Dendritic cell treated with granulocyte-macrophage colony-stimulating factor and Interleukin-4, amounts not matched to agents 40 ng/mL and 50 ng/mL, for 4 days (primary cell): ENCODE measurements around the gene ERMAP.

ENCODE experiments used
- H3K27ac Mint-ChIP-seq: one replicate; pipeline ENCODE4 v1.8.0; 2022; ENCODE audit warnings: mild to moderate bottlenecking, mixed read lengths
- H3K27me3 Mint-ChIP-seq: one replicate; pipeline ENCODE4 v1.8.0; 2022; ENCODE audit warnings: mild to moderate bottlenecking, mixed read lengths
- H3K36me3 Mint-ChIP-seq: one replicate; pipeline ENCODE4 v1.8.0; 2022; ENCODE audit warnings: low read depth, mixed read lengths
- H3K4me1 Mint-ChIP-seq: one replicate; pipeline ENCODE4 v1.8.0; 2022; ENCODE audit warnings: low read depth, mixed read lengths
- H3K4me3 Mint-ChIP-seq: one replicate; pipeline ENCODE4 v1.8.0; 2022; ENCODE audit warnings: mild to moderate bottlenecking, moderate library complexity, mixed read lengths
- H3K9me3 Mint-ChIP-seq: one replicate; pipeline ENCODE4 v1.8.0; 2022; ENCODE audit warnings: mixed read lengths
- intact Hi-C: fragments of 100-400 bp; cut with micrococcal nuclease; formaldehyde crosslinking; loops from one replicate; pipeline ENCODE4 v1.15.0; 2022

Gene ERMAP

GRCh38 chr1:42841440-42842147 lies 24.7 kb downstream of the ERMAP start:
- H3K27ac Mint-ChIP-seq: no peak overlapping the region
- peaks cover 48% of the 10 kb centered on the region for H3K36me3 Mint-ChIP-seq
- peaks cover 37% of the 10 kb centered on the region for H3K4me1 Mint-ChIP-seq
- H3K27me3 Mint-ChIP-seq: no peaks in the 10 kb centered on the region
- no peak overlapping the region for H3K4me3 Mint-ChIP-seq
- intact Hi-C loops: no loop called here
- no peaks in the 10 kb centered on the region for H3K9me3 Mint-ChIP-seq

GRCh38 chr1:42844592-42845140 lies 27.7 kb downstream of the ERMAP start:
- Mint-ChIP-seq H3K36me3 (peaks cover 58% of the 10 kb centered on the region), H3K27ac (no peak overlapping the region), H3K27me3 (no peaks in the 10 kb centered on the region), H3K4me3 (no peak overlapping the region), H3K4me1 (peaks cover 39% of the 10 kb centered on the region), H3K9me3 (no peaks in the 10 kb centered on the region)
- intact Hi-C loops: no loop called here

- Mint-ChIP-seq H3K36me3 (peaks cover 59% of the 10 kb centered on the region), H3K4me3 (no peak overlapping the region), H3K27me3 (no peaks in the 10 kb centered on the region), H3K9me3 (no peaks in the 10 kb centered on the region), H3K4me1 (peaks cover 44% of the 10 kb centered on the region), H3K27ac (no peak overlapping the region)
- intact Hi-C loops: no loop called here
These were observed 28.3 kb downstream of the ERMAP start for GRCh38 chr1:42845193-42845592.

- H3K4me1 Mint-ChIP-seq: peaks cover 43% of the 10 kb centered on the region
- peak overlapping the region; percentile 86 for H3K4me3 Mint-ChIP-seq
- no peaks in the 10 kb centered on the region for H3K9me3 Mint-ChIP-seq
- H3K36me3 Mint-ChIP-seq: peaks cover 59% of the 10 kb centered on the region
- peak overlapping the region; percentile 81 for H3K27ac Mint-ChIP-seq
- no peaks in the 10 kb centered on the region for H3K27me3 Mint-ChIP-seq
- intact Hi-C loops: loop anchor here (1.0 kb wide), 1 partner anchor 30 kb away; no protein-coding TSS in a partner anchor
These were observed 28.9 kb downstream of the ERMAP start for GRCh38 chr1:42845866-42846256.

- no peaks in the 10 kb centered on the region for H3K27me3 Mint-ChIP-seq
- intact Hi-C loops: loop anchor here (1.0 kb wide), 1 partner anchor 30 kb away; no protein-coding TSS in a partner anchor
- peak within 1 kb of the TSS; percentile 81 for H3K27ac Mint-ChIP-seq
- H3K4me3 Mint-ChIP-seq: peak within 1 kb of the TSS; percentile 86
- peaks cover 59% of the 10 kb centered on the region for H3K36me3 Mint-ChIP-seq
- H3K4me1 Mint-ChIP-seq: peaks cover 39% of the 10 kb centered on the region
- H3K9me3 Mint-ChIP-seq: no peaks in the 10 kb centered on the region
These were observed 29.6 kb downstream of the ERMAP start, which contains the start of gene ZNF691 for GRCh38 chr1:42846257-42847110. Gene ZNF691, plus strand, starts transcription at chr1:42846613. Its CDS starts 3,046 bp downstream, at chr1:42849659.

- Mint-ChIP-seq H3K27ac (peak overlapping the region; percentile 81), H3K4me3 (peak overlapping the region; percentile 86), H3K36me3 (peaks cover 55% of the 10 kb centered on the region), H3K4me1 (peaks cover 39% of the 10 kb centered on the region), H3K27me3 (no peaks in the 10 kb centered on the region), H3K9me3 (no peaks in the 10 kb centered on the region)
- intact Hi-C loops: no loop called here
These were observed 30.2 kb downstream of the ERMAP start for GRCh38 chr1:42847111-42847595.

GRCh38 chr1:42847721-42848460 lies 31.0 kb downstream of the ERMAP start:
- intact Hi-C loops: no loop called here
- H3K4me1 Mint-ChIP-seq: peaks cover 39% of the 10 kb centered on the region

GRCh38 chr1:42848823-42849537 lies 32.1 kb downstream of the ERMAP start:
- Mint-ChIP-seq H3K9me3 (no peaks in the 10 kb centered on the region), H3K27me3 (no peaks in the 10 kb centered on the region), H3K36me3 (peaks cover 39% of the 10 kb centered on the region), H3K27ac (no peak overlapping the region), H3K4me1 (peaks cover 39% of the 10 kb centered on the region), H3K4me3 (no peak overlapping the region)
- intact Hi-C loops: no loop called here

More at GRCh38 chr1:42847721-42848460, 31.0 kb downstream of the ERMAP start:
- Mint-ChIP-seq H3K36me3 (peaks cover 48% of the 10 kb centered on the region), H3K27ac (peak overlapping the region; percentile 81), H3K27me3 (no peaks in the 10 kb centered on the region), H3K4me3 (peak overlapping the region; percentile 86), H3K9me3 (no peaks in the 10 kb centered on the region)

GRCh38 chr1:42849944-42850343 lies 33.0 kb downstream of the ERMAP start:
- Mint-ChIP-seq H3K4me3 (no peak overlapping the region), H3K27me3 (no peaks in the 10 kb centered on the region), H3K27ac (no peak overlapping the region), H3K36me3 (peaks cover 39% of the 10 kb centered on the region), H3K9me3 (peaks cover 2% of the 10 kb centered on the region), H3K4me1 (peaks cover 33% of the 10 kb centered on the region)
- intact Hi-C loops: loop anchor here (5.0 kb wide), 1 partner anchor 492 kb away; no protein-coding TSS in a partner anchor

GRCh38 chr1:42851420-42851819 lies 34.5 kb downstream of the ERMAP start:
- Mint-ChIP-seq H3K36me3 (peaks cover 38% of the 10 kb centered on the region), H3K27me3 (no peaks in the 10 kb centered on the region), H3K4me3 (no peak overlapping the region), H3K9me3 (peaks cover 17% of the 10 kb centered on the region), H3K4me1 (peaks cover 33% of the 10 kb centered on the region), H3K27ac (no peak overlapping the region)
- intact Hi-C loops: loop anchor here (5.0 kb wide), 1 partner anchor 491 kb away; no protein-coding TSS in a partner anchor

- peaks cover 24% of the 10 kb centered on the region for H3K9me3 Mint-ChIP-seq
- no peak overlapping the region for H3K27ac Mint-ChIP-seq
- intact Hi-C loops: loop anchor here (5.0 kb wide), 1 partner anchor 490 kb away; no protein-coding TSS in a partner anchor
- H3K4me1 Mint-ChIP-seq: peaks cover 29% of the 10 kb centered on the region
- peaks cover 31% of the 10 kb centered on the region for H3K36me3 Mint-ChIP-seq
- no peaks in the 10 kb centered on the region for H3K27me3 Mint-ChIP-seq
- H3K4me3 Mint-ChIP-seq: no peak overlapping the region
These were observed 35.2 kb downstream of the ERMAP start for GRCh38 chr1:42851960-42852607.

GRCh38 chr1:42852608-42852980 lies 35.7 kb downstream of the ERMAP start:
- peaks cover 29% of the 10 kb centered on the region for H3K9me3 Mint-ChIP-seq
- peaks cover 29% of the 10 kb centered on the region for H3K36me3 Mint-ChIP-seq
- intact Hi-C loops: loop anchor here (5.0 kb wide), 1 partner anchor 490 kb away; no protein-coding TSS in a partner anchor
- H3K27me3 Mint-ChIP-seq: peaks cover 2% of the 10 kb centered on the region
- H3K27ac Mint-ChIP-seq: no peak overlapping the region
- peaks cover 24% of the 10 kb centered on the region for H3K4me1 Mint-ChIP-seq
- H3K4me3 Mint-ChIP-seq: no peak overlapping the region
